C4-2B (cell line): Measurements from ENCODE around the gene WNT5A.

Experiments
- CTCF ChIP-seq: fragments of 450-650 bp; conservative IDR thresholded peaks from 2 replicates; pipeline ENCODE4 v1.5.1; 2017; ENCODE audit warnings: mild to moderate bottlenecking
- ZFX ChIP-seq: fragments of 450-650 bp; IDR thresholded peaks from 2 replicates; pipeline ENCODE4 v1.6.1; 2017

- TF ChIP-seq CTCF: no peak
- no peak for TF ChIP-seq ZFX
These were observed 21.2 kb upstream of the WNT5A start for GRCh38 chr3:55508335-55508734.
